Panc1 (cell line): Measurements from ENCODE around the gene NNAT. TPM values are rescaled to one million over a fixed set of nuclear protein-coding genes. Genes with fewer than 3 reads are reported as not detected.
"Not testable (repeated sequence)": the region's sequence is repeated elsewhere in the genome, so short reads cannot be mapped to it uniquely, and the experiment has no call there.

Experiments used
- ATAC-seq: fragments of 200-7000 bp; cut with Tn5 transposase; 2 replicates; pipeline ENCODE4 v1.9.1; 2020; ENCODE audit warnings: mild to moderate bottlenecking, moderate library complexity
- Bru-seq: library from RNA; stranded (reverse); fragments of 400-500 nt; gene quantifications from one replicate; lab custom pipeline; 2021; lab: Mats Ljungman, UMichigan
- BruChase-seq, 2 experiments: library from RNA; stranded (reverse); fragments of 400-500 nt; gene quantifications; one replicate each; lab custom pipeline; 2021; lab: Mats Ljungman, UMichigan
- BruUV-seq: library from RNA; stranded (reverse); fragments of 400-500 nt; replicated peaks from 2 replicates; lab custom pipeline; 2021; lab: Mats Ljungman, UMichigan
- CTCF ChIA-PET: fragments of 300-600 bp; sonication (Branson Sonifier 250); formaldehyde crosslinking; loops from one replicate; lab custom pipeline; 2022; ENCODE audit warnings: antibody characterized with exemption; lab: Charles Lee
- POLR2A ChIA-PET: fragments of 300-600 bp; sonication (Branson Sonifier 250); formaldehyde crosslinking; loops from one replicate; lab custom pipeline; 2022; ENCODE audit warnings: antibody characterized with exemption; lab: Charles Lee
- DNase-seq: peaks from one replicate; pipeline ENCODE4 v3.0.0-alpha.2; 2010; ENCODE audit warnings: low read depth, low spot score
- H3K27ac ChIP-seq: 2 replicates; pipeline ENCODE4 v1.5.1; 2011; ENCODE audit warnings: mild to moderate bottlenecking, low read length, inconsistent platforms
- H3K27me3 ChIP-seq: fragments of 200-500 bp; sonication (Bioruptor generic); 2 replicates; pipeline ENCODE4 v1.6.0; 2014; ENCODE audit warnings: low read length, inconsistent platforms; ENCODE audit not compliant: control insufficient read depth, insufficient read depth
- H3K36me3 ChIP-seq: fragments of 200-500 bp; sonication (Bioruptor generic); 2 replicates; pipeline ENCODE4 v1.5.1; 2014; ENCODE audit warnings: inconsistent platforms, mild to moderate bottlenecking, low read length, moderate library complexity; ENCODE audit not compliant: control insufficient read depth, insufficient read depth
- H3K4me1 ChIP-seq: 2 replicates; pipeline ENCODE4 v1.5.1; 2011; ENCODE audit warnings: inconsistent platforms, mild to moderate bottlenecking, low read length, moderate library complexity; ENCODE audit not compliant: control insufficient read depth, insufficient read depth
- H3K4me3 ChIP-seq, 2 experiments: 2 replicates each; pipeline ENCODE4 v1.5.1; 2011 to 2012; ENCODE audit warnings: low read depth in 2 of 2, low read length in 2 of 2, mild to moderate bottlenecking in 2 of 2, inconsistent platforms in 1 of 2, moderate library complexity in 1 of 2
- H3K9me3 ChIP-seq: fragments of 200-500 bp; sonication (Bioruptor generic); 2 replicates; pipeline ENCODE4 v1.5.1; 2014; ENCODE audit warnings: low read depth, mild to moderate bottlenecking, inconsistent platforms, low read length, moderate library complexity; ENCODE audit not compliant: control insufficient read depth, insufficient read depth
- POLR2AphosphoS5 ChIP-seq: IDR thresholded peaks from 2 replicates; pipeline ENCODE4 v1.6.1; 2012; ENCODE audit warnings: mild to moderate bottlenecking, low read depth, low read length, moderate library complexity
- SIN3A ChIP-seq: IDR thresholded peaks from 2 replicates; pipeline ENCODE4 v1.6.1; 2012; ENCODE audit warnings: low read depth, mild to moderate bottlenecking, low read length, moderate library complexity, borderline replicate concordance; ENCODE audit not compliant: insufficient read depth
- TCF7L2 ChIP-seq: IDR thresholded peaks from 2 replicates; pipeline ENCODE4 v1.6.1; 2011; ENCODE audit warnings: mild to moderate bottlenecking, low read depth, low read length, inconsistent platforms
- in situ Hi-C: cut with HindIII; loops from 2 replicates; pipeline ENCODE4 v1.10.0; 2016; ENCODE audit warnings: low sequenced_read_pairs, low pct_unique_long_range_greater_than_20kb
- intact Hi-C: fragments of 100-400 bp; cut with micrococcal nuclease; formaldehyde crosslinking; loops from one replicate; pipeline ENCODE4 v1.10.0; 2022; ENCODE audit not compliant: unreplicated experiment
- long read RNA-seq: library from polyadenylated mRNA; unstranded; transcript quantifications from one replicate; pipeline ENCODE4 v2.0.0, GENCODE V29; 2021; ENCODE audit not compliant: unreplicated experiment
- polyA plus RNA-seq: library from polyadenylated mRNA; unstranded; fragments of >200 nt; gene quantifications from one replicate; pipeline ENCODE4 v1.2.1, GENCODE V29; 2012; ENCODE audit warnings: missing spikeins; ENCODE audit not compliant: insufficient read length
- total RNA-seq: library from RNA; stranded (reverse); gene quantifications from one replicate; pipeline ENCODE4 v1.2.1, GENCODE V29; 2021; ENCODE audit not compliant: unreplicated experiment
- TF ChIP-seq, protein P1 (sequence below): fragments of 450-650 bp; IDR thresholded peaks from 2 replicates; pipeline ENCODE4 v1.5.1; 2017; ENCODE audit warnings: mild to moderate bottlenecking
- TF ChIP-seq, protein P2 (sequence below), 2 experiments: IDR thresholded peaks; 2 replicates each; pipeline ENCODE4 v1.6.1; 2011 to 2012; ENCODE audit warnings: low read depth in 2 of 2, control low read depth in 1 of 2, low read length in 1 of 2, mild to moderate bottlenecking in 1 of 2, moderate library complexity in 1 of 2; ENCODE audit not compliant: insufficient read depth in 1 of 2

The NNAT gene, protein sequence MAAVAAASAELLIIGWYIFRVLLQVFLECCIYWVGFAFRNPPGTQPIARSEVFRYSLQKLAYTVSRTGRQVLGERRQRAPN
- total RNA-seq (not detected), Bru-seq, nascent RNA (not detected), BruChase-seq, experiment 1, labeled RNA remaining after a 2-hour chase (not detected), BruChase-seq, experiment 2, labeled RNA remaining after a 6-hour chase (not detected)
- not detected for polyA plus RNA-seq
- long read RNA-seq, partial matches to known transcripts: 0 of 1 reads
- long read RNA-seq, other reads (novel, unspliced or antisense): 1 of 1 reads

DNA sequence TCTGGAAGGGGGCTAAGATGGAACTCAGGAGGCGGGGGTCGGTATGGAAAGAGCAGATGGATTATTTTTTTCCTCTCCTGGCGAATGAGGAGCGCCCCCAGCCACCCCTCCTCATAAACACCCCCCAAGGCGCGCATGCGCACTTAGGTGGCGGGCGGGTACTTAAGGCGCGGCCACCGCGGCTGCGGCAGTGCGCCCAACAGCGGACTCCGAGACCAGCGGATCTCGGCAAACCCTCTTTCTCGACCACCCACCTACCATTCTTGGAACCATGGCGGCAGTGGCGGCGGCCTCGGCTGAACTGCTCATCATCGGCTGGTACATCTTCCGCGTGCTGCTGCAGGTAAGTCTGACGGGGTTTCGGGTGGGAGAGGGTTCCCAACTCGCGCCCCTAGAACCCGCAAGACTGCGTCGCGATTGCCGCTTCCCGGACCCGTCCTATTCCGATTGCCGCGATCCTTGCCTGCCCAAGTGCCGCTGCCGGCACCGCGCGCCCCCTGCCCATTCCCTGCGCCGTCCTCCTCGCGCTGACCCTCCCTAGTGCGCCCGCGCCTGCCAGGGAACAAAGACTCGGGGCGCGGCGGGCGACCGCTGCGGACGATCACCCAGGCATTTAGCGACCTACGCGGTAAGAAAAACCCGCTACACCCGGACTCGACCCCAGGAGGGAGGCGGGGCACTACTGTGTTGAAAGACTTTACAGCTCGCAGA, at the start of gene NNAT:
Gene NNAT (plus strand): TSS at position 190 of the 711 bp plus-strand sequence. CDS start 82 bp downstream, at position 272.
- no peak for TF ChIP-seq TCF7L2
- TF ChIP-seq, protein P1, sequence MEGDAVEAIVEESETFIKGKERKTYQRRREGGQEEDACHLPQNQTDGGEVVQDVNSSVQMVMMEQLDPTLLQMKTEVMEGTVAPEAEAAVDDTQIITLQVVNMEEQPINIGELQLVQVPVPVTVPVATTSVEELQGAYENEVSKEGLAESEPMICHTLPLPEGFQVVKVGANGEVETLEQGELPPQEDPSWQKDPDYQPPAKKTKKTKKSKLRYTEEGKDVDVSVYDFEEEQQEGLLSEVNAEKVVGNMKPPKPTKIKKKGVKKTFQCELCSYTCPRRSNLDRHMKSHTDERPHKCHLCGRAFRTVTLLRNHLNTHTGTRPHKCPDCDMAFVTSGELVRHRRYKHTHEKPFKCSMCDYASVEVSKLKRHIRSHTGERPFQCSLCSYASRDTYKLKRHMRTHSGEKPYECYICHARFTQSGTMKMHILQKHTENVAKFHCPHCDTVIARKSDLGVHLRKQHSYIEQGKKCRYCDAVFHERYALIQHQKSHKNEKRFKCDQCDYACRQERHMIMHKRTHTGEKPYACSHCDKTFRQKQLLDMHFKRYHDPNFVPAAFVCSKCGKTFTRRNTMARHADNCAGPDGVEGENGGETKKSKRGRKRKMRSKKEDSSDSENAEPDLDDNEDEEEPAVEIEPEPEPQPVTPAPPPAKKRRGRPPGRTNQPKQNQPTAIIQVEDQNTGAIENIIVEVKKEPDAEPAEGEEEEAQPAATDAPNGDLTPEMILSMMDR: no peak
- no peak for TF ChIP-seq POLR2AphosphoS5
- TF ChIP-seq SIN3A: no peak
- TF ChIP-seq, protein P2, sequence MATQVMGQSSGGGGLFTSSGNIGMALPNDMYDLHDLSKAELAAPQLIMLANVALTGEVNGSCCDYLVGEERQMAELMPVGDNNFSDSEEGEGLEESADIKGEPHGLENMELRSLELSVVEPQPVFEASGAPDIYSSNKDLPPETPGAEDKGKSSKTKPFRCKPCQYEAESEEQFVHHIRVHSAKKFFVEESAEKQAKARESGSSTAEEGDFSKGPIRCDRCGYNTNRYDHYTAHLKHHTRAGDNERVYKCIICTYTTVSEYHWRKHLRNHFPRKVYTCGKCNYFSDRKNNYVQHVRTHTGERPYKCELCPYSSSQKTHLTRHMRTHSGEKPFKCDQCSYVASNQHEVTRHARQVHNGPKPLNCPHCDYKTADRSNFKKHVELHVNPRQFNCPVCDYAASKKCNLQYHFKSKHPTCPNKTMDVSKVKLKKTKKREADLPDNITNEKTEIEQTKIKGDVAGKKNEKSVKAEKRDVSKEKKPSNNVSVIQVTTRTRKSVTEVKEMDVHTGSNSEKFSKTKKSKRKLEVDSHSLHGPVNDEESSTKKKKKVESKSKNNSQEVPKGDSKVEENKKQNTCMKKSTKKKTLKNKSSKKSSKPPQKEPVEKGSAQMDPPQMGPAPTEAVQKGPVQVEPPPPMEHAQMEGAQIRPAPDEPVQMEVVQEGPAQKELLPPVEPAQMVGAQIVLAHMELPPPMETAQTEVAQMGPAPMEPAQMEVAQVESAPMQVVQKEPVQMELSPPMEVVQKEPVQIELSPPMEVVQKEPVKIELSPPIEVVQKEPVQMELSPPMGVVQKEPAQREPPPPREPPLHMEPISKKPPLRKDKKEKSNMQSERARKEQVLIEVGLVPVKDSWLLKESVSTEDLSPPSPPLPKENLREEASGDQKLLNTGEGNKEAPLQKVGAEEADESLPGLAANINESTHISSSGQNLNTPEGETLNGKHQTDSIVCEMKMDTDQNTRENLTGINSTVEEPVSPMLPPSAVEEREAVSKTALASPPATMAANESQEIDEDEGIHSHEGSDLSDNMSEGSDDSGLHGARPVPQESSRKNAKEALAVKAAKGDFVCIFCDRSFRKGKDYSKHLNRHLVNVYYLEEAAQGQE (IDR thresholded peaks at IDR 0.05; ENCODE audit: insufficient read depth in 1 of 2, low read depth in 2 of 2, low read length in 1 of 2): no peak
- ChIA-PET CTCF (no interaction called here), POLR2A (no interaction called here)
- Histone ChIP-seq H3K27me3 (no peaks in the 10 kb centered on the region), H3K4me3 (peak within 1 kb of the TSS in 1 of 2 experiments; percentile 11; a peak in 1 of 4 replicates), H3K4me1 (peaks cover 4% of the 10 kb centered on the region), H3K36me3 (no peaks in the 10 kb centered on the region), H3K27ac (no peak within 1 kb of the TSS), H3K9me3 (no peaks in the 10 kb centered on the region)
- no peak for DNase-seq
- intact Hi-C loops (no loop called here), in situ Hi-C loops (no loop called here)
- no TSS peak for BruUV-seq
- ATAC-seq: no peak

DNA sequence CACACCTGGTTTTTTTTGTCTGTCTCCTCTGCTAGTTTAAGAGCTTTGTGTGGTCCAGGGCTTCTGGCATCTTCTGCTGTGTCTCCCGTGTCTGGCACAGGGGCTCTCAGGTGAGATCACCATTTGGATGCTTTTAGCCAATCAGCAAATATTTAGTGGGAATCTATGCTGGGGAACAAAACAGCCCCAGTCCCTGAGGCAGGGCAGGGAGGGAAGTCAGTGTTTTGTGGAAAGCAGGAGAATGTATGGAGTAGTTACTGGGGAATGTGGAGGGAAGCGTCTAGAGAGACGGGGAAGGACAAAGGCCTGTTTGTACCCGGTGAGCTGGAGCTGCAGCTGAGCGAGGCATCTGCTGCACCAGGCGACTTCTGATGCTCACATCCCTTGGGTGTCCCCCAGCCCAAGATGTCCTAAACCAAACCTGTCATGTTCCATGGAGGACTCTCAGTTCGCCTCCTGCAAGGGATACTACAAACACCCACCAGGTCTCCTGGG, 49.3 kb upstream of the NNAT start:
- DNase-seq (no peak), ATAC-seq (no peak)
- Histone ChIP-seq H3K27me3 (peaks cover 12% of the 10 kb centered on the region), H3K4me3 (no peak overlapping the region), H3K9me3 (no peaks in the 10 kb centered on the region), H3K36me3 (no peaks in the 10 kb centered on the region), H3K4me1 (no peaks in the 10 kb centered on the region), H3K27ac (no peak overlapping the region)
- in situ Hi-C loops: no loop called here
- TF ChIP-seq TCF7L2 (no peak), SIN3A (no peak), POLR2AphosphoS5 (no peak)
- TF ChIP-seq, protein P1: no peak
- TF ChIP-seq, protein P2 (IDR thresholded peaks at IDR 0.05; ENCODE audit: insufficient read depth in 1 of 2, low read depth in 2 of 2, low read length in 1 of 2): no peak
- POLR2A ChIA-PET: no interaction called here
- intact Hi-C loops: no loop called here
- BruUV-seq: no TSS peak
- CTCF ChIA-PET: no interaction called here

DNA sequence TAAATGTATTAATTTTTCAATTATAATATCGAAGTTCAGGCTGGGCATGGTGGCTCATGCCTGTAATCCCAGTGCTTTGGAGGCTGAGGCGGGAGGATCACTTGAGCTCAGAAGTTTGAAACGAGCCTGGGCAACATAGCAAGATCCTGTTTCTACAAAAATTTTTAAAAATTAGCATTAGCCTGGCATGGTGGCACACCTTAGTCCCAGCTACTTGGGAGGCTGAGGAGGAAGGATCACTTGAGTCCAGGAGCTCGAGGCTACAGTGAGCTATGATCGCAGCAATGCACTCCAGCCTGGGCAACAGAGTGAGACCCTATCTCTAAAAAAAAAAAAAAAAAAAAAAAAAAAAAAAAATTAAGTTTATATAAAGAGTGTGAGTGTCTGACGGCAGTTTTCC, 48.6 kb upstream of the NNAT start:
- POLR2A ChIA-PET, H3K4me3 ChIP-seq, CTCF ChIA-PET, ATAC-seq, H3K9me3 ChIP-seq, DNase-seq, in situ Hi-C loops, H3K36me3 ChIP-seq, intact Hi-C loops, BruUV-seq, H3K27ac ChIP-seq, H3K4me1 ChIP-seq: not testable (repeated sequence)
- H3K27me3 ChIP-seq: peaks cover 17% of the 10 kb centered on the region
